ENCODE data around the gene PPM1F. TPM values are rescaled to one million over a fixed set of nuclear protein-coding genes. Genes with fewer than 3 reads are reported as not detected.
A peak's percentile ranks its signal among the peaks of the same experiment; 100 is the strongest.
"Not testable (repeated sequence)": the region's sequence is repeated elsewhere in the genome, so short reads cannot be mapped to it uniquely, and the experiment has no call there.

Gene PPM1F
- total RNA-seq, 5 donors from 2014 or later (not counting 1 experiment from before 2014, with no cell fraction given): 18.7 to 29.9 (median 24.4) TPM

DNA sequence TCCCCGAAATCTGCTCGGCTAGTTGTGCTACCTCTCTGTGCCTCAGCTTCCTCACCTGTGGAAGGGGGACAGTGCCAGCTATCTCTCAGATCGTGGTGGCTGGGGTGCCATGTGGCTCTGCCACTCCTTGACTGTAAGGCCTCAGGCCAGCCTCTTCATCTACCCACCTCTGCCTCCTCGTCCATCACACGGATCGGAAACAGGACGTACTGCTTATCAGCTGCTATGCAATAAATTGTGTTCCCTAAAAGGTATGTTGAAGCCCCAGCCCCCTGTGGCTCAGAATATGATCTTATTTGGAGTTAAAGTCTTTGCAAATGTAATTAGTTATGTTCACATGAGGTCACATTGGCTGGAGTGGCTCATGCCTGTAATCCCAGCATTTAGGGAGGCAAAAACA lies 7.8 kb downstream of the PPM1F start:
- Mint-ChIP-seq H3K27me3 (no peaks in the 10 kb centered on the region), H3K4me3 (no peak overlapping the region), H3K36me3 (peaks cover 5% of the 10 kb centered on the region), H3K9me3 (no peaks in the 10 kb centered on the region), H3K27ac (no peak overlapping the region), H3K4me1 (peaks cover 22 to 33% (median 29%) of the 10 kb centered on the region in 3 donors)
- no peaks in the 10 kb centered on the region for H3K9me3 ChIP-seq
- no peaks in the 10 kb centered on the region for H3K27me3 ChIP-seq (replicated peaks in 1 of 2; ENCODE audit: control insufficient read depth in 2 of 2, extremely low read depth in 1 of 2, insufficient read depth in 2 of 2, low read length in 1 of 2)
- ATAC-seq (replicated peaks in 1 of 4) (no peak), DNase-seq (no peak)
- ChIA-PET CTCF (no interaction called here), POLR2A (no interaction called here)
- H3K4me3 ChIP-seq (ENCODE audit: control insufficient read depth in 1 of 2, extremely low read depth in 1 of 2, low read length in 1 of 2): no peak overlapping the region
- WGBS (ENCODE audit: insufficient coverage): 100% methylated on average over 4 of the region's 7 CpGs
- H3K27ac ChIP-seq (ENCODE audit: low read length): no peak overlapping the region
- peaks cover 0 to 14% of the 10 kb centered on the region in 2 experiments for H3K4me1 ChIP-seq (ENCODE audit: control insufficient read depth in 1 of 2, extremely low read depth in 1 of 2, insufficient read depth in 2 of 2, low read length in 2 of 2)
- peaks cover 8 to 17% of the 10 kb centered on the region in 2 donors for H3K36me3 ChIP-seq (ENCODE audit: control insufficient read depth in 2 of 2, extremely low read depth in 1 of 2, insufficient read depth in 1 of 2, low read length in 1 of 2)

DNA sequence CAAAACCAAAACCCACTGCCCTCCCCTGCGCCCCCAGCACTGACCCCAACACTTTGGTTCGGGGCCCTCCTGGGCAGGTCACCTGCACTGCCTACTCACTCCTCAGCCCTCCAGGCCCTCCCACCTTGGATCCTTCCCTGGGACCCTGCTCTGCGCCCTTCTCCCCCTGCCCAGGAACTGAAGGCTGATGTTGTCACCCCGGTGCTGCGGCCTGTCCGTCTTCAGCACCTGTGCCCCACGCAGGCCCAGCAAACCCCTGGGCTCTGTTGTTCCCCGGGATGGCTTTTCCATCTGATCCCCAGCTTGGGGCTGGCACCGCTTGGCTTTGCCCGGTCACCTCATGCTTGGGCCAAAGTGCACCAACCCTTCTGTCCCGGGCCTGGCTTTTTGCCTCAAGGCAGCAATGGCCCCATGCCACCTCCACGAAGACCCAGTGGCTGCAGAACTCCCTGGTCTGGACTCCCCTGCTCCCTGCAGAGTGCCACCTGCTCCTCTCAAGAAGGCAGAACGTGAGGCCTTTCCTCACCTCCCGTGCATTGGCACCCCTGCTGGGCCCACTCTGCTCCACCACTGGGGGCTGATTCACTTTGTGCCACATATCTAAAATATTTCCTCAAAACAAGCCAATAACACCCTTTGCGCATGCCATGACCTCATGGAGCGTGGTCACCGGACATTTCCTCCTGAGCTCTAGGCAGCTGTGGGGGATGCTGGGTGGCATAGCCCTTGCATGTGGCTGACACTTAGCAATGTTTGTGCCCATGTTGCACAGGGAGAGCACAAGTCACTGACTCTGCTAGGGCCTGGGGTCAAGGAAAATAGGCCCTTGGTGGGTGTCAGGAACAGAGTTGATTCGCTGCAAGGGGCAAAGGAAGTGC lies 8.8 kb downstream of the PPM1F start:
- Histone ChIP-seq H3K9me3 (no peaks in the 10 kb centered on the region), H3K4me1 (ENCODE audit: control insufficient read depth in 1 of 2, extremely low read depth in 1 of 2, insufficient read depth in 2 of 2, low read length in 2 of 2) (peaks cover 0 to 15% of the 10 kb centered on the region in 2 experiments), H3K36me3 (ENCODE audit: control insufficient read depth in 2 of 2, extremely low read depth in 1 of 2, insufficient read depth in 1 of 2, low read length in 1 of 2) (peaks cover 8 to 17% of the 10 kb centered on the region in 2 donors), H3K27me3 (replicated peaks in 1 of 2; ENCODE audit: control insufficient read depth in 2 of 2, extremely low read depth in 1 of 2, insufficient read depth in 2 of 2, low read length in 1 of 2) (no peaks in the 10 kb centered on the region), H3K27ac (ENCODE audit: low read length) (no peak overlapping the region), H3K4me3 (ENCODE audit: control insufficient read depth in 1 of 2, extremely low read depth in 1 of 2, low read length in 1 of 2) (no peak overlapping the region)
- POLR2A ChIA-PET: no interaction called here
- WGBS (ENCODE audit: insufficient coverage): 95% methylated on average over 17 of the region's 18 CpGs
- H3K36me3 Mint-ChIP-seq: peaks cover 5% of the 10 kb centered on the region
- ATAC-seq (replicated peaks in 1 of 4) (no peak), DNase-seq (no peak)
- H3K27me3 Mint-ChIP-seq: no peaks in the 10 kb centered on the region
- no peak overlapping the region for H3K4me3 Mint-ChIP-seq
- peaks cover 27 to 36% (median 33%) of the 10 kb centered on the region in 3 donors for H3K4me1 Mint-ChIP-seq
- peak overlapping the region in 1 of 2 donors; percentile 16 for H3K27ac Mint-ChIP-seq
- CTCF ChIA-PET: no interaction called here
- no peaks in the 10 kb centered on the region for H3K9me3 Mint-ChIP-seq

- 67% methylated on average over 13 of the region's 19 CpGs for WGBS (ENCODE audit: insufficient coverage)
- Histone ChIP-seq H3K27me3 (replicated peaks in 1 of 2; ENCODE audit: control insufficient read depth in 2 of 2, extremely low read depth in 1 of 2, insufficient read depth in 2 of 2, low read length in 1 of 2) (no peaks in the 10 kb centered on the region), H3K4me3 (ENCODE audit: control insufficient read depth in 1 of 2, extremely low read depth in 1 of 2, low read length in 1 of 2) (no peak overlapping the region), H3K4me1 (ENCODE audit: control insufficient read depth in 1 of 2, extremely low read depth in 1 of 2, insufficient read depth in 2 of 2, low read length in 2 of 2) (peaks cover 0 to 26% of the 10 kb centered on the region in 2 experiments), H3K27ac (ENCODE audit: low read length) (peak overlapping the region; percentile 47), H3K9me3 (no peaks in the 10 kb centered on the region), H3K36me3 (ENCODE audit: control insufficient read depth in 2 of 2, extremely low read depth in 1 of 2, insufficient read depth in 1 of 2, low read length in 1 of 2) (peaks cover 8 to 17% of the 10 kb centered on the region in 2 donors)
- no peak for ATAC-seq (replicated peaks in 1 of 4)
- Mint-ChIP-seq H3K4me1 (peaks cover 32 to 43% (median 40%) of the 10 kb centered on the region in 3 donors), H3K27ac (peak overlapping the region; percentile 66 to 82), H3K4me3 (no peak overlapping the region), H3K36me3 (peaks cover 5% of the 10 kb centered on the region), H3K9me3 (no peaks in the 10 kb centered on the region), H3K27me3 (no peaks in the 10 kb centered on the region)
- CTCF ChIA-PET: interaction anchor here in 1 of 2 donors (0.6 kb wide), 1 partner anchor 8 kb away, joined by 3 read pairs; no protein-coding TSS in a partner anchor
- DNase-seq: no peak
- POLR2A ChIA-PET: no interaction called here
Observed at GRCh38 chr22:21942407-21943343, 10.0 kb downstream of the PPM1F start.

DNA sequence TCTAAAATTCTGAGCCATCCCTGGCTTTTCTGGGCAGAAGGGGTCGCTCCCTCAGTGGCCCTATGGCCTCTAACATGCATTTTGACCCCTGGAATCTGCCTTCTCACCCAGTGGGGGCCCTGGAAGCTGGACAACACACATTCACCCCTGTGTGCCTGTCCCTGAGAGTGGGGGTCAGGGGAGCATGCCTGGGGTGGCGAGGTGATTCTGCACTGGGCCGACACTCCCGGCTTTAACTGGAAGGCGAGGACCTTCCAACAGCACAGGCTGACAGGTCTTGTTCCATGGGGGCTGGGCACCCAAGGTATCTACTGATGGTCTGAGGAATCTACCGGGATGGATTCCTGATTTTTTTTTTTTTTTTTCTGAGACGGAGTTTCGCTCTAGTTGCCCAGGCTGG lies 10.7 kb downstream of the PPM1F start:
- H3K9me3 Mint-ChIP-seq: no peaks in the 10 kb centered on the region
- ATAC-seq (replicated peaks in 1 of 4) (no peak), DNase-seq (no peak)
- no peaks in the 10 kb centered on the region for H3K27me3 Mint-ChIP-seq
- peaks cover 36 to 45% (median 37%) of the 10 kb centered on the region in 3 donors for H3K4me1 Mint-ChIP-seq
- no peaks in the 10 kb centered on the region for H3K27me3 ChIP-seq (replicated peaks in 1 of 2; ENCODE audit: control insufficient read depth in 2 of 2, extremely low read depth in 1 of 2, insufficient read depth in 2 of 2, low read length in 1 of 2)
- peaks cover 5% of the 10 kb centered on the region for H3K36me3 Mint-ChIP-seq
- H3K27ac ChIP-seq (ENCODE audit: low read length): no peak overlapping the region
- H3K4me1 ChIP-seq (ENCODE audit: control insufficient read depth in 1 of 2, extremely low read depth in 1 of 2, insufficient read depth in 2 of 2, low read length in 2 of 2): peaks cover 3 to 34% of the 10 kb centered on the region in 2 experiments
- ChIA-PET POLR2A (no interaction called here), CTCF (interaction anchor here in 1 of 2 donors (0.6 kb wide), 2 partner anchors 8 to 106 kb away, joined by 3 to 6 read pairs; no protein-coding TSS in a partner anchor)
- H3K27ac Mint-ChIP-seq: peak overlapping the region; percentile 81 to 82
- H3K4me3 Mint-ChIP-seq: no peak overlapping the region
- 100% methylated on average over 4 of the region's 8 CpGs for WGBS (ENCODE audit: insufficient coverage)
- peaks cover 8 to 17% of the 10 kb centered on the region in 2 donors for H3K36me3 ChIP-seq (ENCODE audit: control insufficient read depth in 2 of 2, extremely low read depth in 1 of 2, insufficient read depth in 1 of 2, low read length in 1 of 2)
- H3K4me3 ChIP-seq (ENCODE audit: control insufficient read depth in 1 of 2, extremely low read depth in 1 of 2, low read length in 1 of 2): no peak overlapping the region
- no peaks in the 10 kb centered on the region for H3K9me3 ChIP-seq

GRCh38 chr22:21940521-21940920 lies 12.1 kb downstream of the PPM1F start:
- H3K27me3 Mint-ChIP-seq: no peaks in the 10 kb centered on the region
- H3K4me1 Mint-ChIP-seq: peaks cover 31 to 49% (median 39%) of the 10 kb centered on the region in 3 donors
- DNase-seq (no peak), ATAC-seq (replicated peaks in 1 of 4) (no peak)
- H3K27ac Mint-ChIP-seq: peak overlapping the region; percentile 31 to 72
- ChIA-PET POLR2A (interaction anchor here in 1 of 2 donors (1.0 kb wide), 1 partner anchor 9 kb away, joined by 3 read pairs; no protein-coding TSS in a partner anchor), CTCF (interaction anchor here in 1 of 2 donors (1.0 kb wide), 1 partner anchor 9 kb away, joined by 4 read pairs; no protein-coding TSS in a partner anchor)
- peaks cover 3 to 33% of the 10 kb centered on the region in 2 experiments for H3K4me1 ChIP-seq (ENCODE audit: control insufficient read depth in 1 of 2, extremely low read depth in 1 of 2, insufficient read depth in 2 of 2, low read length in 2 of 2)
- peaks cover 6 to 11% of the 10 kb centered on the region in 2 donors for H3K36me3 ChIP-seq (ENCODE audit: control insufficient read depth in 2 of 2, extremely low read depth in 1 of 2, insufficient read depth in 1 of 2, low read length in 1 of 2)
- H3K4me3 Mint-ChIP-seq: no peak overlapping the region
- no peak overlapping the region for H3K4me3 ChIP-seq (ENCODE audit: control insufficient read depth in 1 of 2, extremely low read depth in 1 of 2, low read length in 1 of 2)
- WGBS (ENCODE audit: insufficient coverage): 100% methylated on average over 1 of the region's 3 CpGs
- H3K27ac ChIP-seq (ENCODE audit: low read length): no peak overlapping the region
- H3K9me3 Mint-ChIP-seq: no peaks in the 10 kb centered on the region
- peaks cover 10% of the 10 kb centered on the region for H3K36me3 Mint-ChIP-seq
- H3K27me3 ChIP-seq (replicated peaks in 1 of 2; ENCODE audit: control insufficient read depth in 2 of 2, extremely low read depth in 1 of 2, insufficient read depth in 2 of 2, low read length in 1 of 2): no peaks in the 10 kb centered on the region
- no peaks in the 10 kb centered on the region for H3K9me3 ChIP-seq

- ATAC-seq (replicated peaks in 1 of 4); H3K27me3 ChIP-seq (replicated peaks in 1 of 2; ENCODE audit: control insufficient read depth in 2 of 2, extremely low read depth in 1 of 2, insufficient read depth in 2 of 2, low read length in 1 of 2); H3K4me3 Mint-ChIP-seq; H3K27ac ChIP-seq (ENCODE audit: low read length); H3K36me3 ChIP-seq (ENCODE audit: control insufficient read depth in 2 of 2, extremely low read depth in 1 of 2, insufficient read depth in 1 of 2, low read length in 1 of 2); H3K4me3 ChIP-seq (ENCODE audit: control insufficient read depth in 1 of 2, extremely low read depth in 1 of 2, low read length in 1 of 2); DNase-seq; H3K27me3 Mint-ChIP-seq; H3K9me3 Mint-ChIP-seq; H3K36me3 Mint-ChIP-seq; H3K9me3 ChIP-seq: not testable (repeated sequence)
- peaks cover 3 to 33% of the 10 kb centered on the region in 2 experiments for H3K4me1 ChIP-seq (ENCODE audit: control insufficient read depth in 1 of 2, extremely low read depth in 1 of 2, insufficient read depth in 2 of 2, low read length in 2 of 2)
- H3K4me1 Mint-ChIP-seq: peaks cover 31 to 49% (median 39%) of the 10 kb centered on the region in 3 donors
- peak overlapping the region; percentile 31 to 72 for H3K27ac Mint-ChIP-seq
- ChIA-PET POLR2A (interaction anchor here in 1 of 2 donors (1.0 kb wide), 1 partner anchor 9 kb away, joined by 3 read pairs; no protein-coding TSS in a partner anchor), CTCF (interaction anchor here in 1 of 2 donors (0.7 kb wide), 1 partner anchor 13 kb away, joined by 3 read pairs; the partner anchor contains the start of gene PPM1F)
- WGBS (ENCODE audit: insufficient coverage): no CpG with 5 or more reads among the region's 5 CpGs
Observed at GRCh38 chr22:21939935-21940334, 12.7 kb downstream of the PPM1F start.

Measured in T-cell (primary cell).